PFSK-1 (cell line): ENCODE data around the gene XPO6.

ENCODE experiments used
- SIN3A ChIP-seq: IDR thresholded peaks from 2 replicates; pipeline ENCODE4 v1.6.1; 2012; ENCODE audit warnings: mild to moderate bottlenecking, low read length, moderate library complexity, borderline replicate concordance; ENCODE audit not compliant: insufficient read depth
- TAF1 ChIP-seq: IDR thresholded peaks from 2 replicates; pipeline ENCODE4 v1.6.1; 2012; ENCODE audit warnings: low read length, control low read depth, borderline replicate concordance; ENCODE audit not compliant: insufficient read depth

GRCh38 chr16:28062261-28062846 is 149.4 kb downstream of the XPO6 start:
- TF ChIP-seq TAF1 (no peak), SIN3A (no peak)
